ENCODE data around the gene LCN9.
"Not testable (repeated sequence)": the region's sequence is repeated elsewhere in the genome, so short reads cannot be mapped to it uniquely, and the experiment has no call there.

Gene LCN9

GRCh38 chr9:135671591-135672041 lies 8.5 kb downstream of the LCN9 start:
- DNase-seq (ENCODE audit: insufficient read length, low spot score) (no peak), FAIRE-seq (no peak)
- no peak for TF ChIP-seq POLR2A (IDR thresholded peaks at IDR 0.05; ENCODE audit: low read depth, low read length)

GRCh38 chr9:135672786-135673185 lies 9.7 kb downstream of the LCN9 start:
- not testable (repeated sequence) for FAIRE-seq; DNase-seq (ENCODE audit: insufficient read length, low spot score)

DNA sequence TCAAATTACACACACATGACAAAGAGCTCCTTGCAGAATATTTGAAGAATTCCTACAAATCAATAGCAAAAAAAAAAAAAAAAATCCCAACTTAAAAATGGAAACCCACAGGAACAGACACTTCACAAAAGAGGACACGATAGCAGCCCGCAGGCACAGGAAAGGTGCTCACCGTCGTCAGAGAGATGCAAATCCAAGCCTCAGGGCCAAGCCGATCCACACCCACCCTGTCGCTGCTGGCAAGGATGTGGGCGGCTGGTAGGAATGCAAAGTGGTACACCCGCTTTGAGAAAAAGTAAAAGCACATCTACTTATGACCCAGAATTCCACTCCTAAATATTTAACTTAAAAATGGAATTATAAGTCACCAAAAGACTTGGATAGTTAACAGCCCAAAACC lies 10.8 kb downstream of the LCN9 start:
- no peak for TF ChIP-seq POLR2A (IDR thresholded peaks at IDR 0.05; ENCODE audit: low read depth, low read length)
- DNase-seq (ENCODE audit: insufficient read length, low spot score): no peak
- FAIRE-seq: no peak

DNA sequence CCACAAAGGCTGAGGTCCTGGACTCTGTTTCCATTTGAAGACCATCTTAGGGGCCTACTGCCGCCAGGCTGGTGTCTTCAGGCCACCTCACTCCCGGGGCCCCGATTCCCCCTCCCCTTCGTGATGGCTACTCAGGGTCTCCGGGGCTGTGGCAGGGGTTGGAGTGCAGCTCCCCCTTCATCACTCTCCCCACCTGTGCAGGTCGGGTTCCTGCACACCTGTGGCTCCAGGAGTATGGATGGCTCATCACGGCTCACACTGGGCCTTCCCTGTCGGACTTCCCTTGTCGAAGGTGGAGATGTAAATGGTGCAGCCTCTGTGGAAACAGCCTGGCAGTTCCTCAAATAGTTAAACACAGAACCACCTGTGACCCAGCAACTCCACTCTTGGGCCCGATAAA lies 11.9 kb downstream of the LCN9 start:
- no peak for FAIRE-seq
- no peak for TF ChIP-seq POLR2A (IDR thresholded peaks at IDR 0.05; ENCODE audit: low read depth, low read length)
- no peak for DNase-seq (ENCODE audit: insufficient read length, low spot score)

GRCh38 chr9:135676891-135677290 lies 13.8 kb downstream of the LCN9 start:
- DNase-seq (ENCODE audit: insufficient read length, low spot score) (no peak), FAIRE-seq (no peak)
- no peak for TF ChIP-seq POLR2A (IDR thresholded peaks at IDR 0.05; ENCODE audit: low read depth, low read length)

DNA sequence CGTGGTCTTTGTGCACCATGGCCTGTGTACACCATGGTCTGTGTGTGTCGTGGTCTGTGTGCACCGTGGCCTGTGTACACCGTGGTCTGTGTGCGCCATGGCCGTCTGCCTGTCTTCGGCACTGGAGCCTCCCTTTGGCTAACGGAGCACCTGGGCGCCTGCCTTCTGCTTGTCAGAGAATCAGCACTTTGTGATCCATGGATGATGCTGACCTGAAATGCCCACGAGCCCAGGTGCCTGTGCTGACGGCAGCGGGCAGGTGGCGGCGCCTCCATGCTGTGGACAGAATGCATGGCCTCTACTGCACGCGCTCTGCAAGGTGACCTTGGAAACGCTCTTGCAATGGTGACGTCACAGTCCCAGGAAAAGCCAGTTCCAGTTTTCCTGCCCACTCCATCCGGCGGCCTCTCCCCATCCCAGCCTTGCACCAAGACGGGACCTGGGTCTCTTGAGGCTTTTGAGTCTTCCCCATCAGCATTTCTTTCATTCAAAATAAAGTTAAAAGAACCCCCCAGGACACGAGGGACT lies 14.6 kb downstream of the LCN9 start:
- no peak for TF ChIP-seq POLR2A (IDR thresholded peaks at IDR 0.05; ENCODE audit: low read depth, low read length)
- DNase-seq (ENCODE audit: insufficient read length, low spot score): no peak
- no peak for FAIRE-seq

- FAIRE-seq (no peak), DNase-seq (ENCODE audit: insufficient read length, low spot score) (no peak)
- TF ChIP-seq POLR2A (IDR thresholded peaks at IDR 0.05; ENCODE audit: low read depth, low read length): no peak
Observed at GRCh38 chr9:135678236-135679017, 15.3 kb downstream of the LCN9 start.

- no peak for TF ChIP-seq POLR2A (IDR thresholded peaks at IDR 0.05; ENCODE audit: low read depth, low read length)
- DNase-seq (ENCODE audit: insufficient read length, low spot score) (no peak), FAIRE-seq (no peak)
Observed at GRCh38 chr9:135680056-135680455, 16.9 kb downstream of the LCN9 start.

DNA sequence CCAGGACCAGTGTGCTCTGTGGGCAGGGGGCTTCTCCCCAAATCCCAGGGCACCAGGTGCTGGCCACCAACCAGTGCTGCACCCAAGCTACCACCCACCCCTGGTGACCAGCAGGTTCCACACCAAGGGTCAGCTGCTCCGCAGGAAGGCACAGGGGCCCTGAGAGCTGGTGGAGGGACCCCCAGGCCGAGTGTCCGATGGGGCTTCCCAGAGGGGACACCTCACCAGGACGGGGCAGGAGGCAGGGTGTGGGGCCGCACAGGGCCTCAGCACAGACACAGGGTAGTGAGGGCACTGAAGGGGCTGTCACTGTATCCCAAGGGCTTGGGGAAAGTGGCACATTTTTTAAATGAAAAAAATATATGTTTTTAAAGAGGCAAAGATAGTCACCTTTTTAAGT lies 18.1 kb downstream of the LCN9 start:
- TF ChIP-seq POLR2A (IDR thresholded peaks at IDR 0.05; ENCODE audit: low read depth, low read length): no peak
- FAIRE-seq (no peak), DNase-seq (ENCODE audit: insufficient read length, low spot score) (no peak)

DNA sequence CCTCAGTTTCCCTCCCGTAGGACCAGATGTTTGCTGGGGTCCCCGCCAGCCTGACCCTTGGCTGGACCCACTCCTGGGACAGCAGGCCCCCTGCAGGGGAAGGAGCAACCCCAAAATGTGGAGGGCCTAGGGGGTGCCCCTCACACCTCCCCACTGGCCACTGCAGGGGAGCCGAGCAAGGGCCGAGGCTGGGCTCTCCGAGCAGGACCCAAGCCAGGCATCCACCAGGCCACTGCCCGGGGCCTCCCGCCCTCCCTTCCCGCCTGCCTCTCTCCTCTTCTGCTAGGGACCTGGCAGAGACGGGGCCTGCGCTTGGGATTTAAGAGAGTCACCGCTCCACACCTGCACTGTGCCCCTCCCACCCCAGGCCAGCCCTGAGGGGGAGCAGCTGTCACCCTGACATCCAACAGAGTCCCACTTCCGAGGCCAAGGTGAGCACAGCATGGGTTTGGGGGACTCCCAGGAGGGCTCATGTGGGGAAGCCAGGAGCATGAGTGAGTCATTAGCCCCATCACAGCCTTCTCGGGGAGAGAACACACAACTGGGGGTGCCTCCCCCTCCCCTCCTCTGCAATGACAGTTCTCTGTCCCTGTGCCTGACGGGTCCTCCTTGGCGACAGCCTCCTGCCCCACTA lies 20.4 kb downstream of the LCN9 start:
- DNase-seq (ENCODE audit: insufficient read length, low spot score): no peak
- TF ChIP-seq POLR2A (IDR thresholded peaks at IDR 0.05; ENCODE audit: low read depth, low read length): no peak
- FAIRE-seq: no peak

GRCh38 chr9:135684691-135685090 lies 21.6 kb downstream of the LCN9 start:
- FAIRE-seq: no peak
- TF ChIP-seq POLR2A (IDR thresholded peaks at IDR 0.05; ENCODE audit: low read depth, low read length): no peak

DNA sequence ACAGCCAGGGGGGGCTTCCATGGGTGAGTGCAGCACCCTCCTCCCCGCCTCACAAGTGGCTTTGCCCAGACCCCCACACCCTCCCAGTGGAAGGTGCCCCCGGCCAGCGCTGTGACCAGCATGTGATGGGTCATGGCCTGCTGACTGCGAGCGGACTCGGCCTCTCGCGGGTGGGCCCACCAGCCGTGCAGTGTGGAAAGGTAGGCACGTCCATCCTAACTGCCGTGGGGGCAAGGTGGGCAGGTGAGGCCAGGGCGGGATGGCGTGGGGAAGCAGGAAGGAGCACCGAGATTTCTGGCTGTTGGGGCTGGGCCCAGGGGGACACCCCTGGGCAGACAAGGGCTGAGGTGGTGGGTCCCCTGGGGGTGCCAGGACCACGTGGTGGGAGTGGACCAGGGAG lies 24.1 kb downstream of the LCN9 start:
- DNase-seq (ENCODE audit: insufficient read length, low spot score): no peak
- TF ChIP-seq POLR2A (IDR thresholded peaks at IDR 0.05; ENCODE audit: low read depth, low read length): no peak
- no peak for FAIRE-seq

More at GRCh38 chr9:135684691-135685090, 21.6 kb downstream of the LCN9 start:
- no peak for DNase-seq (ENCODE audit: insufficient read length, low spot score)

DNA sequence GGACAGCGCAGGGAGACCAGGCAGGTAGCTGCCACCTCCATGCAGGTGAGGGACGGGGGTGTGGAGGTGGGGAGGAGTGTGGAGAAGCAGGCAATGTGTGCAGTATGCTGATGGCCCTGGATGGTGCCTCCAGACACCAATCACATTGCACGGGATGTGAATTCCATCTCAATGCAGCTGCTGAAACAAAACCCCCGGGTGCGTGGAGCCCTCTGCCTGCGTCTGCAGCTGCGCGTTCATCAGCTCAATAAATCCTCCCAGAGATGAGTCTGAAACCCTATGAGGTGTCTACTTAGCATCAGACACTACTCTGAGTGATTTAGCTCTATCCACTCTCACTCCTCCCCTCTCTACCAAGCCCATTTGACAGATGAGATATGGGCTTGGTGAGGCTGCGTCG lies 25.9 kb downstream of the LCN9 start:
- TF ChIP-seq POLR2A (IDR thresholded peaks at IDR 0.05; ENCODE audit: low read depth, low read length): no peak
- FAIRE-seq: no peak
- DNase-seq (ENCODE audit: insufficient read length, low spot score): no peak

DNA sequence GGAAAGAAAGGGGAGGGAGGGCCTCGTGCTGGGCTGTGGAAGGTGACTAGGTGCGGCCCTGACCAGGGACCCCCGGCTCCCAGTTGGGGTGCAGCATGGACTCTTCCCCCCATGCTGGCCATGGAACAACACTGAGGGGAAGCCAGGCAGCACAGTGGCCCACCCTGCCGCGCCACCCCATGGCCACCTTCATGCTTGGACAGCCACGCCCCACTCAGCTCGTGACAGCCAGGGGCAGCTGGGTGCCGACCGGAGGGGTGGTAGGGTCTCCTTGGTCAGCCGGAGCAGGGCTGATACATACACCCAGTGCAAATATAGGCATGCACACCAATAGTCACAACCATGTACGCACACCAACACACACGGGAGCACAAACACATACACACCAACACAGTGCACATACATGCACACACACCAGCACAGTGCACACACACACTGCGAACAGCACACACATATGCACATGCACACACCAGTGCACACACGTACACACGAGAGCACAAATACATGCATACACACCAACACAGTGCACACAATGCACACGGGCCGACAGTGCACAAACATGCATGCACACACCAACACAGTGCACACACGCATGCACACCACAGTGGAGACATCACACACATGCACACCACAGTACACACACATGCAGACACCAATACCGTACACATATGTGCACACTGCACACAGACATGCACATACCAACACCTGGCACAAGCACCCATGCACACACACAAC lies 27.9 kb downstream of the LCN9 start:
- DNase-seq (ENCODE audit: insufficient read length, low spot score) (no peak), FAIRE-seq (no peak)
- TF ChIP-seq POLR2A (IDR thresholded peaks at IDR 0.05; ENCODE audit: low read depth, low read length): no peak

Measured in H54 (cell line).